Adrenal gland (tissue), 5 donors: ENCODE measurements around the gene PCSK6.

ENCODE experiments used
- POLR2A ChIP-seq, 2 donors: fragments of 450-650 bp; IDR thresholded peaks; one replicate each; pipeline ENCODE4 v1.6.1; 2017; ENCODE audit warnings: antibody characterized with exemption in 2 of 2, mild to moderate bottlenecking in 2 of 2, moderate library complexity in 1 of 2
- TF ChIP-seq, protein P1 (sequence below), 6 experiments: fragments of 450-650 bp in 4 of 6; fragments of 200-600 bp in 2 of 6; sonication (generic) in 1 of 6; IDR thresholded peaks; 1 replicate in 5 of 6; 2 replicates in 1 of 6; pipeline versions ENCODE4 v1.5.1 to v1.8.0; 2016 to 2021; ENCODE audit warnings: antibody characterized with exemption in 6 of 6, mild to moderate bottlenecking in 2 of 6, moderate library complexity in 1 of 6
- donor health status: DM: no; HTN: no; CAD: no.

DNA sequence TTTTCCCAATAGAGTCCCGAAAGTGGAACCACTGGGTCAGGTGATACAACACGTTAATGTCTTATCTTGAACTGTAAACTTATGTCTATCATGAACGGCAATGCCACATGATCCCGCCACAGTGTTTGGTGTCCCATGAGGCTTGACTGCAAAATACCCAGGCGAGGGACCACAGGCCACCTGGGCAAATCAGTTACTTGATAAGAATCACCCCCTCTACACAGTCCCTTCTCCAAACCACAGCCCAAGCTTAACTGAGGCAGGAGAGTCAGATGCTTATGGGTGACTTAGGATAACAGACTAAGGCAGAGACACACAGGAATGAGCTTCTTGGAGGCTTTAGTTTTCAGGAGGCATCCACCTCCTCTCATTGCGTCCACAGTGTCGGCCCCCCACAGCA is 151.5 kb downstream of the PCSK6 start:
- TF ChIP-seq, protein P1, sequence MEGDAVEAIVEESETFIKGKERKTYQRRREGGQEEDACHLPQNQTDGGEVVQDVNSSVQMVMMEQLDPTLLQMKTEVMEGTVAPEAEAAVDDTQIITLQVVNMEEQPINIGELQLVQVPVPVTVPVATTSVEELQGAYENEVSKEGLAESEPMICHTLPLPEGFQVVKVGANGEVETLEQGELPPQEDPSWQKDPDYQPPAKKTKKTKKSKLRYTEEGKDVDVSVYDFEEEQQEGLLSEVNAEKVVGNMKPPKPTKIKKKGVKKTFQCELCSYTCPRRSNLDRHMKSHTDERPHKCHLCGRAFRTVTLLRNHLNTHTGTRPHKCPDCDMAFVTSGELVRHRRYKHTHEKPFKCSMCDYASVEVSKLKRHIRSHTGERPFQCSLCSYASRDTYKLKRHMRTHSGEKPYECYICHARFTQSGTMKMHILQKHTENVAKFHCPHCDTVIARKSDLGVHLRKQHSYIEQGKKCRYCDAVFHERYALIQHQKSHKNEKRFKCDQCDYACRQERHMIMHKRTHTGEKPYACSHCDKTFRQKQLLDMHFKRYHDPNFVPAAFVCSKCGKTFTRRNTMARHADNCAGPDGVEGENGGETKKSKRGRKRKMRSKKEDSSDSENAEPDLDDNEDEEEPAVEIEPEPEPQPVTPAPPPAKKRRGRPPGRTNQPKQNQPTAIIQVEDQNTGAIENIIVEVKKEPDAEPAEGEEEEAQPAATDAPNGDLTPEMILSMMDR (IDR thresholded peaks at IDR 0.05): no peak
- TF ChIP-seq POLR2A (IDR thresholded peaks at IDR 0.05): no peak
